Duodenal mucosa (tissue), 2 donors: Measurements from ENCODE around the gene NFAT5.
"Not testable (repeated sequence)": the region's sequence is repeated elsewhere in the genome, so short reads cannot be mapped to it uniquely, and the experiment has no call there.

Experiments
- H3K27ac ChIP-seq: one replicate; pipeline ENCODE4 v1.7.0; 2013; ENCODE audit warnings: low read depth, low read length
- H3K27me3 ChIP-seq, 2 donors: one replicate each; pipeline ENCODE4 v1.7.0; 2013; ENCODE audit warnings: low read length in 2 of 2, control low read depth in 1 of 2; ENCODE audit not compliant: insufficient read depth in 2 of 2, control insufficient read depth in 1 of 2
- H3K36me3 ChIP-seq, 2 donors: one replicate each; pipeline ENCODE4 v1.7.0; 2013; ENCODE audit warnings: low read length in 2 of 2, control low read depth in 1 of 2; ENCODE audit not compliant: insufficient read depth in 2 of 2, control insufficient read depth in 1 of 2
- H3K4me1 ChIP-seq, 2 donors: one replicate each; pipeline ENCODE4 v1.7.0; 2013; ENCODE audit warnings: low read length in 2 of 2, control low read depth in 1 of 2; ENCODE audit not compliant: insufficient read depth in 2 of 2, control insufficient read depth in 1 of 2
- H3K4me3 ChIP-seq, 2 donors: one replicate each; pipeline ENCODE4 v1.7.0; 2013; ENCODE audit warnings: low read length in 2 of 2, low read depth in 1 of 2
- H3K9ac ChIP-seq, 2 donors: one replicate each; pipeline ENCODE4 v1.7.0; 2013; ENCODE audit warnings: low read length in 2 of 2, low read depth in 1 of 2
- H3K9me3 ChIP-seq, 2 donors: one replicate each; pipeline ENCODE4 v1.7.0; 2013; ENCODE audit warnings: low read length in 2 of 2, control low read depth in 1 of 2; ENCODE audit not compliant: control insufficient read depth in 1 of 2

The NFAT5 gene

GRCh38 chr16:69531988-69532387 lies 33.8 kb upstream of the NFAT5 start:
- Histone ChIP-seq H3K27ac (no peak overlapping the region), H3K9me3 (no peaks in the 10 kb centered on the region), H3K36me3 (no peaks in the 10 kb centered on the region), H3K4me3 (no peak overlapping the region), H3K9ac (no peak overlapping the region), H3K4me1 (peaks cover 4 to 6% of the 10 kb centered on the region in 2 donors), H3K27me3 (peaks cover 0 to 4% of the 10 kb centered on the region in 2 donors)

DNA sequence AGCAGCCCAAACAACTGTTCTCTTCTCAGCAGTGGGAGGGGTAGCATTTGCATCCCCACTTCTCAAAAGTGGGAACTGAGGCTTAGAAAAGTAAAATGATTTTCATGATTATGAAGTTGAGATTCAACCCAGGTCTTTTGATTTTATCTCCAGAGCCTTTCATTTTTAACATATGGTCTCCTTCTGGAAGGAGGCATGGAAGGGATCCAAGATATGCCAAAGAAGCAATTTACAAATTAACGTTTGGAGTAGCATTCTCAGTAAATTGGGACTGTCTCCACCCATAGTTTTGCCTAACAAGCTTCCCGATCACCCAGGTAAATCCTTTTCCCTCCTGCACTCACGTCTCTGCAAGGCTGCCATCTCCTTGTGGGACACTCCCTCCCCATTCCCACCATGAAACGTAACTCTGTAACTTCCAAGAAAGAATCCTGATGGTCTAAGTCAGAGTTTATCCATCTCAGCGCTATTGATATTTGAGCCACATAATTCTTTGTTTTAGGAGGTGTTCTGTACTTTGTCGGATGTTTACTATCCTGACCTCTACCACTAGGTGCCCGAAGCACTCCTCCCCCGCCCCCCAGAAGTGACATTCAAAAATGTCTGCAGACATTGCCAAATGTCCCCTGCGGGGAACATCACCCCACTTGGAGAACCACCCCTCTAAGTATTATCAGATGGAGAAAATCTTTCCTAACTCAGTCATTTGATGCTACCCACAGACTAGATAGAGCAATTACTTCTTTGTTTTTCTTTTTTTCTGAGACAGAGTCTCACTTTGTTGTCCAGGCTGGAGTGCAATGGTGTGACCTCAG lies 32.9 kb upstream of the NFAT5 start:
- H3K4me1 ChIP-seq = peaks cover 4 to 6% of the 10 kb centered on the region in 2 donors
- H3K9ac ChIP-seq = no peak overlapping the region
- no peak overlapping the region for H3K4me3 ChIP-seq
- H3K27me3 ChIP-seq = peaks cover 0 to 4% of the 10 kb centered on the region in 2 donors
- H3K36me3 ChIP-seq = no peaks in the 10 kb centered on the region
- H3K9me3 ChIP-seq = no peaks in the 10 kb centered on the region
- H3K27ac ChIP-seq = no peak overlapping the region

DNA sequence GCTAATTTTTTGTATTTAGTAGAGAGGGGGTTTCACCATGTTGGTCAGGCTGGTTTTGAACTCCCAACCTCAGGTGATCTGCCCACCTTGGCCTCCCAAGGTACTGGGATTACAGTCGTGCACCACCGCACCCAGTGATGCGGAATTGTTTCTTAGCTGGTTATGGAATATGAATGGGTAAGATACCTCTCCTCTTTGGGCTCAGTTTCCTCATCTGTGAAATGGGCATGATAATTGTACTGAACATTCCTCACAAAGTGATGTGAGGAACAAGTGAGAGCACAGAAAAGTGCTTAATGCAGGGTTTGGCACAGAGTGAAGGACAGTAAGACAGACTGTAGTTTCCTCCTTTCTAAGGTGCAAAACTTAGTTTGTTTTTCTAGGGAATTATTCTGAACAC lies 31.0 kb upstream of the NFAT5 start:
- no peak overlapping the region for H3K4me3 ChIP-seq
- H3K27ac ChIP-seq = no peak overlapping the region
- no peak overlapping the region for H3K9ac ChIP-seq
- no peaks in the 10 kb centered on the region for H3K9me3 ChIP-seq
- H3K36me3 ChIP-seq = no peaks in the 10 kb centered on the region
- H3K4me1 ChIP-seq = peaks cover 4 to 6% of the 10 kb centered on the region in 2 donors
- H3K27me3 ChIP-seq = peaks cover 0 to 4% of the 10 kb centered on the region in 2 donors

GRCh38 chr16:69535123-69536050 lies 30.4 kb upstream of the NFAT5 start:
- H3K27ac ChIP-seq = no peak overlapping the region
- peaks cover 0 to 4% of the 10 kb centered on the region in 2 donors for H3K27me3 ChIP-seq
- no peaks in the 10 kb centered on the region for H3K36me3 ChIP-seq
- H3K9ac ChIP-seq = no peak overlapping the region
- no peak overlapping the region for H3K4me3 ChIP-seq
- H3K4me1 ChIP-seq = peaks cover 4% of the 10 kb centered on the region in 2 donors
- no peaks in the 10 kb centered on the region for H3K9me3 ChIP-seq

DNA sequence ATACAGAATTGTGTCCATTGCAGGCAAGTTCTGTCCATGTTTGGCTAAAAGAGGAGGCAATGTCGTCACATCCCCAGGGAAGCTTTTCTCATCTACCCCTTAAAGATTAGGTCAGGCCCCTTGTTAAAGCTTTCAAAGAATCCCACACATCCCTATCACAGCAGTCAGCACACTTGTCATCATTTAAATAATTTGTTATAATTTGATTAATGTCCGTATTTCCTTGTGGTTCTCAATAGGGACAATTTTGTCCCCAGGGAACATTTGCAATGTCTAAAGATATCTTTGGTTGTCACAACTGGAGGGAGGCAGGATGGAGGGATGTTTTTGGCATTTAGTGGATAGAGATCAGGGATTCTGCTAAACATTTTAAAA lies 28.1 kb upstream of the NFAT5 start:
- Histone ChIP-seq H3K36me3 (no peaks in the 10 kb centered on the region), H3K27ac (no peak overlapping the region), H3K27me3 (peaks cover 0 to 2% of the 10 kb centered on the region in 2 donors), H3K4me3 (no peak overlapping the region), H3K9me3 (no peaks in the 10 kb centered on the region), H3K4me1 (no peaks in the 10 kb centered on the region), H3K9ac (no peak overlapping the region)

GRCh38 chr16:69538808-69539207 lies 27.0 kb upstream of the NFAT5 start:
- no peak overlapping the region for H3K27ac ChIP-seq
- no peaks in the 10 kb centered on the region for H3K4me1 ChIP-seq
- no peaks in the 10 kb centered on the region for H3K9me3 ChIP-seq

DNA sequence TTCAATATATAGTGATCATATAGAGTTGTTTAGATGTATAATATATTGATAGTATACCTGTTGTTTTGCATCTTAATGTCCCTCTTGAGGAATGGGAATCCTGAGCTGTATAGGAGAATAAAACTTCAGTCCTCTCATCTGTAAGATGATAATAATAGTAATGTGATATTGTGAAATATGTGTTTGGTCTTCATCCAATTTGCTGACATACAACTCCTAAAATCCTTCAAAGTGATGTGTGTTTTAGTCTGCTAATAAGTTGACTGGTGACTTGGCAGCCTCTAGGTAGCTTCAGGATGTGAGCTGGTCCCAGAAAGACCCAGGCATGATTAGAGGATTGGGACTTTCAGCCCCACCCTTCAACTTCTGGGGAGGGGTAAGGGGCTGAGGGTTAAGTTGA lies 22.8 kb upstream of the NFAT5 start:
- Histone ChIP-seq H3K9ac (no peak overlapping the region), H3K9me3 (no peaks in the 10 kb centered on the region), H3K27ac (no peak overlapping the region), H3K4me3 (no peak overlapping the region), H3K4me1 (no peaks in the 10 kb centered on the region), H3K36me3 (no peaks in the 10 kb centered on the region), H3K27me3 (no peaks in the 10 kb centered on the region)

More at GRCh38 chr16:69538808-69539207, 27.0 kb upstream of the NFAT5 start:
- Histone ChIP-seq H3K4me3 (no peak overlapping the region), H3K27me3 (no peaks in the 10 kb centered on the region), H3K9ac (no peak overlapping the region), H3K36me3 (no peaks in the 10 kb centered on the region)

- H3K27ac ChIP-seq = no peak overlapping the region
- H3K9me3 ChIP-seq = no peaks in the 10 kb centered on the region
- no peak overlapping the region for H3K4me3 ChIP-seq
- H3K4me1 ChIP-seq = no peaks in the 10 kb centered on the region
- no peak overlapping the region for H3K9ac ChIP-seq
- no peaks in the 10 kb centered on the region for H3K27me3 ChIP-seq
- H3K36me3 ChIP-seq = no peaks in the 10 kb centered on the region
Observed at GRCh38 chr16:69544088-69544487, 21.7 kb upstream of the NFAT5 start.

DNA sequence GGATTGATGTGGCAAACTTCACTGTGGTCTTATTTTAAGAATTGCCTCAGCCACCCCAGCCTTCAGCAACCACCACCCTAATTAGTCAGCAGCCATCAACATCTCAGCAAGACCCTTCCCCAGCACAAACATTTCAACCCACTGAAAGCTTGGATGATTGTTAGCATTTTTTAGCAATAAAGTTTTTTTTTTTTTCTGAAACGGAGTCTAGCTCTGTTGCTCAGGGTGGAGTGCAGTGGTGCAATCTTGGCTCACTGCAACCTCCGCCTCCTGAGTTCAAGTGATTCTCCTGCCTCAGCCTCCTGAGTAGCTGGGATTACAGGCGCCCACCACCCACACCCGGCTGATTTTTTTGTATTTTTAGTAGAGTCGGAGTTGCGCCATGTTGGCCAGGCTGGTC lies 19.1 kb upstream of the NFAT5 start:
- H3K9me3 ChIP-seq, H3K36me3 ChIP-seq, H3K4me3 ChIP-seq, H3K9ac ChIP-seq, H3K27me3 ChIP-seq, H3K4me1 ChIP-seq, H3K27ac ChIP-seq: not testable (repeated sequence)

DNA sequence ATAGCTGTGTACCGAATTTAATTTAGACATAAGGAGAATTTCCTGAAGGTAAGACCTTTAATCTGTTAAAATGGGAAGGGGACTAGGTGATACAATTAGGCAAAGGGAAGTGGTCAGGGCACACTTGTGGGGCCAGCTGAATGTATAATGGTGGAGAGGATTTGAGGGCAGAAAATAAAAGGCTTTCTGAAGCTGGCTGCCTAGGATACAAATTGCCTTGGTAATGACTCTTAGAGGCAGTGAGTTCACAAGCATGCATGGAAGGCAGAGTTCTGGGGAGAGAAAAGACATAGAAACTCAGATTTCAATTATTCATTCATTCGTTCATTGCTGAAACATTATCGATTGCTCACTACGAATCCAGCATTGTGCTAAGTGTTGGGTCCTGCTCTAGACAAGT lies 12.4 kb upstream of the NFAT5 start:
- Histone ChIP-seq H3K9ac (no peak overlapping the region), H3K9me3 (no peaks in the 10 kb centered on the region), H3K27me3 (no peaks in the 10 kb centered on the region)

More for the DNA sequence above, 12.4 kb upstream of the NFAT5 start:
- Histone ChIP-seq H3K27ac (no peak overlapping the region), H3K4me1 (no peaks in the 10 kb centered on the region), H3K4me3 (no peak overlapping the region), H3K36me3 (no peaks in the 10 kb centered on the region)
